GM15510 (cell line): ENCODE data around the gene NKAPL.
A peak's percentile ranks its signal among the peaks of the same experiment; 100 is the strongest.

Source experiments
- POLR2A ChIP-seq: IDR thresholded peaks from 3 replicates; pipeline ENCODE4 v1.6.1; 2011; ENCODE audit warnings: borderline replicate concordance; ENCODE audit not compliant: insufficient read length; ENCODE audit errors: extremely low read depth

NKAPL gene

DNA sequence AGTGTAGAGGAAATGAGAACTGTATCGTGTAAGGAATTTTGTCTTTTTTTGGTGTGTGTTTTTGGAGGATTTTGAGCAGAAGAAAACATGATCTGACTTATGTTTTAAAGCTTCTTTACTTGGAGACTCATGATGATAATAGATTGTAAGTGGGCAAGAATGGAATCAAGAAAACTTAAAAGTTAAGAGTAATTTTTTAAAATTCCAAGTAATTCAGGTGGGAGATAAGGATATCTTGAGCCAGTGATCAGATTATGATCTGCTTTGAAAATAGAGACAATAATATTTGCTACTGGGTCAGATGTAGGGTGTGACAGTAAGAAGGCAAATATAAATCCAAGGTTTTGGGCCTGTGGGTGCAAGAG lies 8.6 kb downstream of the NKAPL start:
- TF ChIP-seq POLR2A = no peak

DNA sequence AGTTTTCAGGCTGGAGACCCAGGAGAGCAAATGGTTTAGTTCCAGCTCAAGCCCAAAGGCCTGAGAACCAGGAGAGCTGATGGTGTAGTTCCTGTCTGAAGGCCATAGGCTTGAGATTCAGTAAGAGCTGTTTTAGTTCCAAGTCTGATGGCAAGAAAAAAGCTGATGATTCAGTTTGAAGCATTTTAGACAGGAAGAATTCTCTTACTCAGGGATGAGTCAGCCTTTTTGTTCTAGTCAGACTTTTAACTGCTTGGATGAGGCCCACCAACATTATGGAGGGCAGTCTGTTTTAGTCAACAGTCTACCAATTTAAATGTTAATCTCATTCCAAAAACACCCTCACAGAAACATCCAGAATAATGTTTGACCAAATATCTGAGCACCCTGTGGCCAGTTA lies 10.4 kb downstream of the NKAPL start:
- TF ChIP-seq POLR2A = no peak

DNA sequence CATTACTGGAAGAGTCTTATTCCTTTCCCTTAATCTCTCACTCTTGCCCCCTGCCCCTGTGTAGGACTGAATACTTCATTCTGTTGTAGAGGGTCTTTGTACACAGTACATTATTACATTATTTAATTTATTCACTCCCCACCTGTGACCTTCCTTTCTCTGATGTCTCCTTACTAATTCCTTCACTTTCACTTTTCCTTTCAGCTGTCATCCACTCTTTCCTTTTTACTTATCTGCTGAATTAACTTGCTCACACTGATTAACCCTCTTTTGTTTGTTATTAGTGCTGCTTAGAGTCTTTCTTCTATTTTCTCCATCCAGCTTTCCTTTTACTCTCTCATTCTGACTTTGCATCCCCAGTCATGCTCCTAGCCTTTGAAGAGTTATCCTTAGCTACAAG lies 15.8 kb downstream of the NKAPL start:
- TF ChIP-seq POLR2A = no peak

DNA sequence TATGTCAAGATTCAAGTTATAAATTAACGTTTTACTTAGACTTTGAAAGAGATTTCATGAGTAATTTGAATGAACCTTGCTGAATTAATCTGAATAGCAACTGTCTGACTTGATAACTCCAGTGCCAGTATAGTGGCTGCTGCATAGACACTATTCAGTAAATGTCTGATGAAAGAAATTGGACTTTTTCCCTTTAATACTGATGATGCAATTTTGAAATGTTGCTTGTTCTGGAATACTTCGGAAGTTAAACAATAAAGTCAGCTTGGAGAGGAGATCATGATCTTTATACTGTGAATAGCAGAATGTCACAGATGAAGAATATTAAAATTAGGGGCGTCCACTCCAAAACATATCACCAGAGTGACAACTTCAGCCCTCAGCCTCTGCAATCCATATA lies 18.6 kb downstream of the NKAPL start:
- TF ChIP-seq POLR2A = no peak

DNA sequence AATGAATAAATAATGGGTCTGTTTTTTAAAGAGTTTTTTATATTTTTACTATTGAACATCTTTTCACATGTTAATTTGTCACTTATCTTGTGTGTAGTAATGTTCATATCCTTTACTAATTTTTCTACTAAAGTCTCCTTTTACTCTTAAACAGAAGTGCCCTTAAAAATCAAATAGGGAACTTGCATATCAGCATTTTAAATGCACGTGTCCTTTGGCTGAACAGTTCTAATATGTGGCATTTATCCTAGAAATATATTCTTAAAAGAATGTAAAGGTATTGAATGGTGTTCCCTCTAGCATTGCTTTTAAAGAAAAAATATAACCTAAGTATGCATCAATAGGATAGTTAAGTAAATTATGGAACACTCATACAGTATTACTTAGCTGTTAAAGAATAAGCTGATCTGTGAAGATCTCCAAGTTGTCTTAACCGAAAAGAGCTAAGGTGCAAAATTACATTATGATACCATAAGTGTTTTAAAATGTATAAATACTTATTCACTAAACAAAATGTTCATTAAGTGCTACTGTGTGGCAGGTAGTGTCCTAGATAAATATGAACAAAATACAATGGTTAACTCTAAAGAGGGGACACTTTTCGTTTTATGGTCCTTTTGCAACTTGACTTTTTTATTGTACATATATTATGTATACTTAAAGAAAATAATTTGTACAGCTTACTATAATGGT lies 21.6 kb downstream of the NKAPL start:
- TF ChIP-seq POLR2A = no peak

DNA sequence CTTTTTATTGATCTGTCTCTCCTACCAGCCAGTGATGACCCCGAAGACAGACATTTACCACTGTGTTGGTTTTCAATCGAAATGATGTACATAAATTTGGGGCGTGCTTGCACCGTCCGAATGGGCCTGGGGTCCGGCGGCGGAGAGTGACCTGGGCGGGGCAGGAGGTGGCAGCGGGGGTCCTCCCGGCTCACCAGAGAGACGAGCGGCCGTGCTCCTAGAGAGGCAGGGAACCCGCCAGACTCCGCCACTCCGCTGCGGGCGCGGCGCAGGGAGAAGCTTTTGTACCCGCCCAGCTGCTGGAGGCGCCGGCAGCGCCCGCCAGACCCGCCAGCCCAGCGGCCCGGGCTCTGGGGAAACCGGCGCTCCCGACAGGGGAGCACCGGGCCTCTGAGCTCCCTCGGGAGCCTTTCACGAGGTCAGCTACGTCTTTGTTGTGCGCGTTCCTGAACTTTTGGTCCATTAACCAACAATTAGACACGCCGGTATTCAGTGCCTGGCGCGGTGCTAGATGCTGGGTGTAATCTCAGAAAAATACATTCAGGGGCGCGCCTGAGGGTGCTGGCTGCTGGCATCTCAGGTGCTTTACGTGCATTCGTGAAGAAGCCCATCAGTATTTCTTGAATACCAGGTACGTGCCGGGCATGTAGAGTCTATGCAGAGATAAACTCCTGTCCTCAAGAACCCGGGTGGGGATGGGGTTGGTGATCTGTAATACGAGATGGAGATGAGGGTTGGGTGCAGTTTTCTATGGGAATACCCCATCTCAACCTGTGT lies 22.4 kb downstream of the NKAPL start, which contains the start of gene PGBD1:
PGBD1 (plus strand) TSS at position 285 of the 777 bp plus-strand sequence. CDS start 2,242 bp downstream, outside the sequence.
- TF ChIP-seq POLR2A = peak; percentile 61

DNA sequence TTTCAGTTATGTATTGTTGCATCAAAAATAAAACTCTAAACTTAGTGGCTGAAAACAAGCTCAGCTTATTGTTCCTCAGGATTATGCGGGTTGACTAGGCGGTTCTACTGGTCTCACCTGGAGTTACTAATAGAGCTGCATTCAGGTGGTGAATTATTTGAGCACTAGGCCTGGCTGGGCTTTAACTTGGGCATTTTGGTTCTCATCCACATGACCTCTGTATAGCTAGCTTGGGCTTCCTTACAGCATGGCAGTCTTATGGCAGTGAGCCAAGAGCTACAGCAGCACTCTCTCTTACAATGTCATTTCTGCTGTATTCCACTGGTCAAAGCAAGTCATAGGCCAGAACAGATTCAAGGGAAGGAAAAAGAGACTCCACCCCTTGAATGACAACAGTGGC lies 23.8 kb downstream of the NKAPL start:
- TF ChIP-seq POLR2A = no peak

DNA sequence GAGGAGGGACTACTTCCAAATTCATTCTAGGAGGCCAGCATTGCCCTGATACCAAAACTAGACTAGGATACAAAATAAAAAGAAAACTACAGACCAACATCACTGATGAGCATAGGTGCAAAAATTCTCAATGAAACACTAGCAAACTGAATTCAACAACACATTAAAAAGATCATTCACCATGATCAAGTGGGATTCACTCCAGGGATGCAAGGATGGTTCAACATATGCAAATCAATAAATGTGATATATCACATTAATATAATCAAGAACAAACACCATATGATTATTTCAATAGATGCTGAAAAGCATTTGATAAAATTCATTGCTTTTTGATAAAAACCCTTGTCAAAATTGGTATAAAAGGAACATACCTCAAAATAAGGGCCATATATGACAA lies 32.5 kb downstream of the NKAPL start:
- TF ChIP-seq POLR2A = no peak

DNA sequence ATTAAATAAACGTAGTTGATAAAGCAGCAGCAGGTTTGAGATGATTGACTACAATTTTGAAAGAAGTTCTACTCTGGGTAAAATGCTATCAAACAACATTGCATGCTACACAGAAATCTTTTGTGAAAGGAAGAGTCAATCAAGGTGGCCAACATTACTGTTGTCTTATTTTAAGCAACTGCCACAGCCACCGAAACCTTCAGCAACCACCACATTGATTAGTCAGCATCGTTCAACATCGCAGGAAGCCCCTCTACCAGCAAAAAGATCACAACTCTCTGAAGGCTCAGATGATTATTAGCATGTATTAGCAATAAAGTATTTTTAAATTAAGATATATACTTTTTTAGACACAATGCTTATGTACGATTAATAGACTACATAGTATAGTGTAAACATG lies 36.2 kb downstream of the NKAPL start:
- no peak for TF ChIP-seq POLR2A

DNA sequence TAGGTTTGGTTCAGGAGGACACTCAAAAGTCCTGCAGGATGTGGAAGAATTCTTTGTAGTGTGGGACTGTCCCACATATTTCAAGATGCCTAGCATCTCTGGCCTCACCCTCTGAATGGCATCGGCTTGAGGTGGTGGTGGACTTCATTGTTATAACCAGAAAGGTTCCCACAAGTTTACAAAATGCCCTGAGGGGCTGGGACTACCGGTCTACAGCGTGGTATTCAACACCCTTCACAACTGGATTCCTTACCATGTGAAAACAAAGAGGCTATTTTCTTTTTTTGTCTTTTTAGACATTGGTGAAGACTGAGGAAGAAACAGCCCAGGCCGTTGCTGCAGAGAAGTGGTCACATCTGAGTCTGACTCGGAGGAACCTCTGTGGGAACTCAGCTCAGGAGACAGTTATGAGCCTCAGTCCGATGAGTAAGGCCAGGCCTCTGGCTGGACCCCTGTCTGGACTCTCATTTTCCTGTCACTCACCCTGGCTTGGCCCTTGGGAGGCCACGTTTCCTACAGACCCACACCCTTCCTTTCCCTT lies 37.5 kb downstream of the NKAPL start:
- TF ChIP-seq POLR2A = no peak

DNA sequence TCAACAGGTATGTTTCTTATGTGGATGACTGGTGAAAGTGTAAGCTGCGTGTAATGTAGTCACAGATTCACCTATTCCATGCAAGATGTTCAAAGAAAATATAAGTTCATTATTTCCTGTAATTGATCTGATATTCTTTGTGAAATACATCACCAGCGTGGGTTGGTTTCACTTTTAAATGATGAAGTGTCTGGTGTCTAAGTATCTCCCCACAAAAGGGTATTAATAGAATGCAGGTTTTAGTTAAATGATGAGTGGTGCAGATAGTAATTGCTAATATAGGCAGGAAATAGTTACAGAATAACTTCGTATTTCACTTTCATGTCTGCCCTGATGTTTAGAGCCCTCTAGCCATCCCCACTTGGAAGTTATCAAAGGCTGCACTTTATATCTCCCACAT lies 44.5 kb downstream of the NKAPL start:
- TF ChIP-seq POLR2A = no peak
